WTC11 (cell line): Measurements from ENCODE around the gene GABRB2. TPM values are rescaled to one million over a fixed set of nuclear protein-coding genes. Genes with fewer than 3 reads are reported as not detected.

Experiments
- ATAC-seq: fragments of 200-7000 bp; cut with Tn5 transposase; 2 replicates; pipeline ENCODE4 v1.10.0; 2021; ENCODE audit warnings: mild to moderate bottlenecking, moderate library complexity
- CTCF ChIA-PET: fragments of 300-600 bp; sonication (Branson Sonifier 250); formaldehyde crosslinking; loops from one replicate; lab custom pipeline; 2021; ENCODE audit warnings: antibody characterized with exemption; lab: Charles Lee
- POLR2A ChIA-PET: fragments of 350-600 bp; sonication (Branson Sonifier 250); formaldehyde crosslinking; loops from one replicate; lab custom pipeline; 2021; ENCODE audit warnings: antibody characterized with exemption; lab: Charles Lee
- DNase-seq: peaks from one replicate; pipeline ENCODE4 v3.0.0; 2021; ENCODE audit warnings: low spot score
- H3K27ac Mint-ChIP-seq: 2 replicates; pipeline ENCODE4 v1.8.0; 2021; ENCODE audit warnings: mixed read lengths
- H3K27me3 Mint-ChIP-seq: 2 replicates; pipeline ENCODE4 v1.8.0; 2021; ENCODE audit warnings: low read depth, mild to moderate bottlenecking, moderate library complexity, mixed read lengths
- H3K36me3 Mint-ChIP-seq: 2 replicates; pipeline ENCODE4 v1.8.0; 2021; ENCODE audit warnings: mixed read lengths
- H3K4me1 Mint-ChIP-seq: 2 replicates; pipeline ENCODE4 v1.8.0; 2022; ENCODE audit warnings: mixed read lengths
- H3K4me3 Mint-ChIP-seq: 2 replicates; pipeline ENCODE4 v1.8.0; 2021; ENCODE audit warnings: mild to moderate bottlenecking, moderate library complexity, mixed read lengths
- H3K9me3 Mint-ChIP-seq: 2 replicates; pipeline ENCODE4 v1.8.0; 2021; ENCODE audit warnings: mixed read lengths
- CBFB ChIP-seq: sonication (generic); formaldehyde crosslinking; IDR thresholded peaks from 2 replicates; pipeline ENCODE4 v1.8.1; 2022; ENCODE audit warnings: mild to moderate bottlenecking, low read depth, missing genetic modification reagents
- CREB1 ChIP-seq: sonication (generic); formaldehyde crosslinking; IDR thresholded peaks from 2 replicates; pipeline ENCODE4 v1.8.0; 2023; ENCODE audit warnings: mild to moderate bottlenecking, missing genetic modification reagents
- E2F1 ChIP-seq: sonication (generic); formaldehyde crosslinking; IDR thresholded peaks from 2 replicates; pipeline ENCODE4 v1.8.0; 2022; ENCODE audit warnings: mild to moderate bottlenecking, missing genetic modification reagents
- EMX1 ChIP-seq: fragments of 250-450 bp; sonication (Bioruptor Pico); IDR thresholded peaks from 2 replicates; pipeline ENCODE4 v1.8.0; 2021; ENCODE audit warnings: mild to moderate bottlenecking
- ESRRA ChIP-seq: sonication (generic); formaldehyde crosslinking; IDR thresholded peaks from 2 replicates; pipeline ENCODE4 v1.8.1; 2022; ENCODE audit warnings: mild to moderate bottlenecking, missing genetic modification reagents, borderline replicate concordance
- ETV6 ChIP-seq: sonication (generic); formaldehyde crosslinking; IDR thresholded peaks from 2 replicates; pipeline ENCODE4 v1.8.1; 2022; ENCODE audit warnings: mild to moderate bottlenecking, missing genetic modification reagents
- GABPB1 ChIP-seq: sonication (generic); formaldehyde crosslinking; IDR thresholded peaks from 2 replicates; pipeline ENCODE4 v1.8.1; 2023; ENCODE audit warnings: mild to moderate bottlenecking, missing genetic modification reagents
- NFE2L1 ChIP-seq: sonication (generic); formaldehyde crosslinking; IDR thresholded peaks from 2 replicates; pipeline ENCODE4 v1.8.1; 2023; ENCODE audit warnings: missing genetic modification reagents
- OVOL2 ChIP-seq: fragments of 250-450 bp; sonication (Bioruptor Pico); IDR thresholded peaks from 2 replicates; pipeline ENCODE4 v1.9.0; 2021; ENCODE audit warnings: mild to moderate bottlenecking, borderline replicate concordance
- PRDM15 ChIP-seq: sonication (generic); formaldehyde crosslinking; IDR thresholded peaks from 2 replicates; pipeline ENCODE4 v1.8.0; 2022; ENCODE audit warnings: missing genetic modification reagents
- RORB ChIP-seq: fragments of 250-450 bp; sonication (Bioruptor Pico); IDR thresholded peaks from 2 replicates; pipeline ENCODE4 v1.9.0; 2021; ENCODE audit warnings: mild to moderate bottlenecking
- TP53 ChIP-seq: sonication (generic); formaldehyde crosslinking; IDR thresholded peaks from 2 replicates; pipeline ENCODE4 v1.8.1; 2023; ENCODE audit warnings: mild to moderate bottlenecking, missing genetic modification reagents
- ZBTB21 ChIP-seq: sonication (generic); formaldehyde crosslinking; IDR thresholded peaks from 2 replicates; pipeline ENCODE4 v1.8.1; 2023; ENCODE audit warnings: mild to moderate bottlenecking, missing genetic modification reagents, borderline replicate concordance
- ZNF232 ChIP-seq: sonication (generic); formaldehyde crosslinking; IDR thresholded peaks from 2 replicates; pipeline ENCODE4 v1.8.0; 2022; ENCODE audit warnings: mild to moderate bottlenecking, missing genetic modification reagents
- ZNF263 ChIP-seq: sonication (generic); formaldehyde crosslinking; IDR thresholded peaks from 2 replicates; pipeline ENCODE4 v1.8.1; 2022; ENCODE audit warnings: low read depth, mild to moderate bottlenecking, moderate library complexity, missing genetic modification reagents
- ZNF396 ChIP-seq: fragments of 250-450 bp; sonication (Bioruptor Pico); IDR thresholded peaks from 2 replicates; pipeline ENCODE4 v1.8.0; 2021; ENCODE audit warnings: mild to moderate bottlenecking, moderate library complexity, borderline replicate concordance
- total RNA-seq: library from RNA; stranded (reverse); gene quantifications from 3 replicates; pipeline ENCODE4 v1.2.3, GENCODE V29; 2021
- TF ChIP-seq, protein P1 (sequence below): sonication (generic); formaldehyde crosslinking; IDR thresholded peaks from 2 replicates; pipeline ENCODE4 v1.8.1; 2023; ENCODE audit warnings: mild to moderate bottlenecking, missing genetic modification reagents
- TF ChIP-seq, protein P2 (sequence below): fragments of 250-450 bp; sonication (Bioruptor Pico); IDR thresholded peaks from 2 replicates; pipeline ENCODE4 v1.9.0; 2021; ENCODE audit warnings: mild to moderate bottlenecking
- TF ChIP-seq, protein P3 (sequence below): sonication (generic); formaldehyde crosslinking; IDR thresholded peaks from 2 replicates; pipeline ENCODE4 v1.8.0; 2023; ENCODE audit warnings: mild to moderate bottlenecking, missing genetic modification reagents

Gene GABRB2
- total RNA-seq, 1 experiment from 2014 or later: 0.79 TPM

GRCh38 chr5:161286066-161286655, 260.4 kb downstream of the GABRB2 start:
- Mint-ChIP-seq H3K27me3 (no peaks in the 10 kb centered on the region), H3K27ac (no peak overlapping the region), H3K4me1 (no peaks in the 10 kb centered on the region), H3K36me3 (peaks cover 3% of the 10 kb centered on the region; the same call in 1 of the 2 replicates), H3K4me3 (no peak overlapping the region), H3K9me3 (peaks cover 13% of the 10 kb centered on the region)
- no peak for DNase-seq
- no peak for ATAC-seq
- ChIA-PET POLR2A (no interaction called here), CTCF (no interaction called here)
- TF ChIP-seq GABPB1: no peak
- no peak for TF ChIP-seq ZBTB21 (CRISPR knock-in tag)
- no peak for TF ChIP-seq OVOL2 (CRISPR knock-in tag)

- H3K4me1 Mint-ChIP-seq: 0 out of 2 replicates have a peak, but pooled peaks cover 5% of the 10 kb centered on the region
- DNase-seq (no peak), ATAC-seq (no peak)
- CTCF ChIA-PET: no interaction called here
- H3K27ac Mint-ChIP-seq: no peak overlapping the region
- H3K4me3 Mint-ChIP-seq: no peak overlapping the region
- peaks cover 9% of the 10 kb centered on the region for H3K36me3 Mint-ChIP-seq
- TF ChIP-seq CBFB (CRISPR knock-in tag) (no peak), NFE2L1 (no peak), EMX1 (no peak), ZNF232 (CRISPR knock-in tag) (no peak), PRDM15 (CRISPR knock-in tag) (no peak), ZNF396 (CRISPR knock-in tag) (no peak), ESRRA (no peak), ETV6 (CRISPR knock-in tag) (no peak), ZNF263 (CRISPR knock-in tag) (no peak), TP53 (CRISPR knock-in tag) (no peak), E2F1 (CRISPR knock-in tag) (no peak), ZBTB21 (CRISPR knock-in tag) (no peak), RORB (CRISPR knock-in tag) (no peak), CREB1 (no peak)
- TF ChIP-seq, protein P1, sequence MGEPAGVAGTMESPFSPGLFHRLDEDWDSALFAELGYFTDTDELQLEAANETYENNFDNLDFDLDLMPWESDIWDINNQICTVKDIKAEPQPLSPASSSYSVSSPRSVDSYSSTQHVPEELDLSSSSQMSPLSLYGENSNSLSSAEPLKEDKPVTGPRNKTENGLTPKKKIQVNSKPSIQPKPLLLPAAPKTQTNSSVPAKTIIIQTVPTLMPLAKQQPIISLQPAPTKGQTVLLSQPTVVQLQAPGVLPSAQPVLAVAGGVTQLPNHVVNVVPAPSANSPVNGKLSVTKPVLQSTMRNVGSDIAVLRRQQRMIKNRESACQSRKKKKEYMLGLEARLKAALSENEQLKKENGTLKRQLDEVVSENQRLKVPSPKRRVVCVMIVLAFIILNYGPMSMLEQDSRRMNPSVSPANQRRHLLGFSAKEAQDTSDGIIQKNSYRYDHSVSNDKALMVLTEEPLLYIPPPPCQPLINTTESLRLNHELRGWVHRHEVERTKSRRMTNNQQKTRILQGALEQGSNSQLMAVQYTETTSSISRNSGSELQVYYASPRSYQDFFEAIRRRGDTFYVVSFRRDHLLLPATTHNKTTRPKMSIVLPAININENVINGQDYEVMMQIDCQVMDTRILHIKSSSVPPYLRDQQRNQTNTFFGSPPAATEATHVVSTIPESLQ (CRISPR knock-in tag): no peak
- TF ChIP-seq, protein P2, sequence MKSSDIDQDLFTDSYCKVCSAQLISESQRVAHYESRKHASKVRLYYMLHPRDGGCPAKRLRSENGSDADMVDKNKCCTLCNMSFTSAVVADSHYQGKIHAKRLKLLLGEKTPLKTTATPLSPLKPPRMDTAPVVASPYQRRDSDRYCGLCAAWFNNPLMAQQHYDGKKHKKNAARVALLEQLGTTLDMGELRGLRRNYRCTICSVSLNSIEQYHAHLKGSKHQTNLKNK (CRISPR knock-in tag): no peak
- TF ChIP-seq, protein P3, sequence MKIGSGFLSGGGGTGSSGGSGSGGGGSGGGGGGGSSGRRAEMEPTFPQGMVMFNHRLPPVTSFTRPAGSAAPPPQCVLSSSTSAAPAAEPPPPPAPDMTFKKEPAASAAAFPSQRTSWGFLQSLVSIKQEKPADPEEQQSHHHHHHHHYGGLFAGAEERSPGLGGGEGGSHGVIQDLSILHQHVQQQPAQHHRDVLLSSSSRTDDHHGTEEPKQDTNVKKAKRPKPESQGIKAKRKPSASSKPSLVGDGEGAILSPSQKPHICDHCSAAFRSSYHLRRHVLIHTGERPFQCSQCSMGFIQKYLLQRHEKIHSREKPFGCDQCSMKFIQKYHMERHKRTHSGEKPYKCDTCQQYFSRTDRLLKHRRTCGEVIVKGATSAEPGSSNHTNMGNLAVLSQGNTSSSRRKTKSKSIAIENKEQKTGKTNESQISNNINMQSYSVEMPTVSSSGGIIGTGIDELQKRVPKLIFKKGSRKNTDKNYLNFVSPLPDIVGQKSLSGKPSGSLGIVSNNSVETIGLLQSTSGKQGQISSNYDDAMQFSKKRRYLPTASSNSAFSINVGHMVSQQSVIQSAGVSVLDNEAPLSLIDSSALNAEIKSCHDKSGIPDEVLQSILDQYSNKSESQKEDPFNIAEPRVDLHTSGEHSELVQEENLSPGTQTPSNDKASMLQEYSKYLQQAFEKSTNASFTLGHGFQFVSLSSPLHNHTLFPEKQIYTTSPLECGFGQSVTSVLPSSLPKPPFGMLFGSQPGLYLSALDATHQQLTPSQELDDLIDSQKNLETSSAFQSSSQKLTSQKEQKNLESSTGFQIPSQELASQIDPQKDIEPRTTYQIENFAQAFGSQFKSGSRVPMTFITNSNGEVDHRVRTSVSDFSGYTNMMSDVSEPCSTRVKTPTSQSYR (CRISPR knock-in tag): no peak
- H3K27me3 Mint-ChIP-seq: no peaks in the 10 kb centered on the region
- H3K9me3 Mint-ChIP-seq: peaks cover 22% of the 10 kb centered on the region
- POLR2A ChIA-PET: no interaction called here
Measured at GRCh38 chr5:161284445-161284844, 262.1 kb downstream of the GABRB2 start.
